ENCODE results near the gene SDHB. TPM values are rescaled to one million over a fixed set of nuclear protein-coding genes. Genes with fewer than 3 reads are reported as not detected.

Gene SDHB
- total RNA-seq, 4 donors from 2014 or later = 77.6 to 154 (median 86.2) TPM

DNA sequence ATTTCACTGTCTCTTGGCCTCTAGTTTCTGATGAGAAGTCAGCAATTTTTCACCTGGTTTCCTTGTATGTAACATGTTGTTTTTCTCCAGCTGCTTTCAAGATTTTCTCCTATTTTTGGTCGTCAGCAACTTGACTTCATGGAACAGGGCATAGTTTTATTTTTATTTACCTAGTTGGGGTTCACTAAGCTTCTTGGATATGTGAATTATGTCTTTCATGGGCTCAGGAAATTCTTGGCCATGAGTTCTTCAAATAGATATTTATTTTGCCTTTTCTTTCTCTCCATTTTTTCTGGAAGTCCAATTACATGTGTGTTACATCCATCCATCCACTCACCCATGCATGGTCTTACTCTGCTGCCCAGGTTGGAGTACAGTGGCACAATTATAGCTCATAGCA, 13.7 kb downstream of the SDHB start:
- intact Hi-C loops (cut with DNase I; ENCODE audit: low total_unique reads) = no loop called here
- H3K4me3 ChIP-seq (ENCODE audit: low read depth, poor library complexity, severe bottlenecking) = no peak overlapping the region
- TF ChIP-seq, protein P1, sequence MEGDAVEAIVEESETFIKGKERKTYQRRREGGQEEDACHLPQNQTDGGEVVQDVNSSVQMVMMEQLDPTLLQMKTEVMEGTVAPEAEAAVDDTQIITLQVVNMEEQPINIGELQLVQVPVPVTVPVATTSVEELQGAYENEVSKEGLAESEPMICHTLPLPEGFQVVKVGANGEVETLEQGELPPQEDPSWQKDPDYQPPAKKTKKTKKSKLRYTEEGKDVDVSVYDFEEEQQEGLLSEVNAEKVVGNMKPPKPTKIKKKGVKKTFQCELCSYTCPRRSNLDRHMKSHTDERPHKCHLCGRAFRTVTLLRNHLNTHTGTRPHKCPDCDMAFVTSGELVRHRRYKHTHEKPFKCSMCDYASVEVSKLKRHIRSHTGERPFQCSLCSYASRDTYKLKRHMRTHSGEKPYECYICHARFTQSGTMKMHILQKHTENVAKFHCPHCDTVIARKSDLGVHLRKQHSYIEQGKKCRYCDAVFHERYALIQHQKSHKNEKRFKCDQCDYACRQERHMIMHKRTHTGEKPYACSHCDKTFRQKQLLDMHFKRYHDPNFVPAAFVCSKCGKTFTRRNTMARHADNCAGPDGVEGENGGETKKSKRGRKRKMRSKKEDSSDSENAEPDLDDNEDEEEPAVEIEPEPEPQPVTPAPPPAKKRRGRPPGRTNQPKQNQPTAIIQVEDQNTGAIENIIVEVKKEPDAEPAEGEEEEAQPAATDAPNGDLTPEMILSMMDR (IDR thresholded peaks at IDR 0.05) = no peak
- TF ChIP-seq POLR2A (IDR thresholded peaks at IDR 0.05) = no peak
- DNase-seq (ENCODE audit: low spot score in 2 of 2) = no peak
- 77 to 87% methylated on average over 1 of the region's 1 CpG for WGBS, 2 donors

DNA sequence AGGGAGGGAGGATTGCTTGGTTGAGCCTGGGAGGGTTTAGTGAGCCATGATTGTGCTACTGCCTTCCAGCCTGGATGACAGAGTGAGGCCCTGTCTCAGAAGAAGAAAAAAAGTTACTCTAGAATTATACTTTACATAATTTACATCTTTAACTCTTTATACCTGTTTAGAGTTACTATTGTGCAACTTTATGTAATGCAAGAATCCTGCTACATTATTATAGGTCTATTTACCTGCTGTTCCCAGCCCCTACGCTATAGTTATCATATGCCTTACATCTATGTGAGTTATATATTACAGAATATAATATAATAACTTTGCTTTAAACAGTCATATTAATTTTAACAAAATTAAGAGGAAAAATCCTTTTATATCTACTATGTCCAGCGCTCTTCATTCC, 14.3 kb downstream of the SDHB start:
- intact Hi-C loops (cut with DNase I; ENCODE audit: low total_unique reads) = no loop called here
- H3K4me3 ChIP-seq (ENCODE audit: low read depth, poor library complexity, severe bottlenecking) = no peak overlapping the region
- no peak for DNase-seq (ENCODE audit: low spot score in 2 of 2)
- 98 to 99% methylated on average over 2 of the region's 2 CpGs for WGBS, 2 donors
- TF ChIP-seq POLR2A (IDR thresholded peaks at IDR 0.05) = no peak
- TF ChIP-seq, protein P1 (IDR thresholded peaks at IDR 0.05) = no peak

DNA sequence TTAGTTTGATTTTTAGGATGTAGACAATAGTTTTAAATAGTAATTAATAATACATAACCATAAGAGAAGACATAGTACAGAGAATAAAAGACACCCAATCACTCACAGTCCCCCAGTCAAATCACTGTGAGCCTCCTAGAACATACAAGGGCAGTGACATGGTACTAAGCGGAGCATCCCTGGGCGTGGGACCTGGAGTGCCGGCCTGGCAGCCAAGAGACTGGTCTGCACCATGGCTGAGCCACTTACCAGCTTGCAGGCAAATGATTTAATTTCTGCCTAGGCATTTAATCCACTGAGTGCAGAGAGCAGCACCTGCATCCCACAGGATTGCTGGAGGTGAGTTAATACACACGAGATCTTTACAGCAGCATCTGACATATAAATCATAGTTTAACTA, 20.4 kb downstream of the SDHB start:
- intact Hi-C loops (cut with DNase I; ENCODE audit: low total_unique reads) = no loop called here
- 80 to 87% methylated on average over 4 of the region's 4 CpGs for WGBS, 2 donors
- H3K4me3 ChIP-seq (ENCODE audit: low read depth, poor library complexity, severe bottlenecking) = no peak overlapping the region
- TF ChIP-seq, protein P1 (IDR thresholded peaks at IDR 0.05) = no peak
- no peak for TF ChIP-seq POLR2A (IDR thresholded peaks at IDR 0.05)
- DNase-seq (ENCODE audit: low spot score in 2 of 2) = no peak

DNA sequence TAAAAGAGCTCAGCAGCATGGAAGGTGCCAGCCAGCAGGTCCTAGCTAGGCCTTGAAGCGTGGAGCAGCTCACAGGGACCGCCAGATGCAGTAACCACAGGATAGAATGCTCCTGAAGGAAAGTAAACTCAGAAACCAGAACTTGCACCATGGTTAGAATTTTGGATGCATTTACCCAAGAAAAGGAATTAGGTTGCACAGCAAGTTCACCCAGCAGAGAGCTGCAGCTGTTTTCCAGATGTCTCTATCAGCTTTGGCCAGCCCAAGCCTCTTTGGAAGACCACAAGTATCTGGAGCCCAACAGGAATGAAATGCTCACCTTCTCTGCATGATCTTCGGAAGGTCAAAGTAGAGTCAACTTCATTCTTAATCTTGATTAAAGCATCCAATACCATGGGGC, 21.1 kb downstream of the SDHB start:
- WGBS, 2 donors = 68 to 77% methylated on average over 3 of the region's 3 CpGs
- no peak for DNase-seq (ENCODE audit: low spot score in 2 of 2)
- no peak overlapping the region for H3K4me3 ChIP-seq (ENCODE audit: low read depth, poor library complexity, severe bottlenecking)
- TF ChIP-seq, protein P1 (IDR thresholded peaks at IDR 0.05) = no peak
- intact Hi-C loops (cut with DNase I; ENCODE audit: low total_unique reads) = no loop called here

DNA sequence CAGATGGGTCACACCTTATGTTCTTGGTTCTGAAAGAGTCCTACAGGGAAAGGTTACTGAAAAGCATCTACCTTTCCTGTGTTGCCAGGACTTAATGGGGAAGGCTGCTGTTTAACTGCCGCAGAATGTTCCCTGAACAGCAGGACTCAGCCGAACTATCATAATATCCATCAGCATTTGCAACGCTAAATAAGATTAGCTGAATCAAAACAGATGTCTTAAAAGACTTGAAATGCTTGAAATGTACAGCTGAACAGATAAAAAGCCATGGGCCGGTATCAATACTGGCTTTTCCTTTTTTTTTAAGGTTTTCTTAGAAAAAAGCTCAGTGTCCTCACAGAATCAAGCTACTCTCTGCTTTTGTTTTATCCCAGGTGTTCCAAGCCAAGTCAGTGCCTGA, 22.4 kb downstream of the SDHB start:
- intact Hi-C loops (cut with DNase I; ENCODE audit: low total_unique reads) = no loop called here
- TF ChIP-seq, protein P1 (IDR thresholded peaks at IDR 0.05) = no peak
- no peak for TF ChIP-seq POLR2A (IDR thresholded peaks at IDR 0.05)
- DNase-seq (ENCODE audit: low spot score in 2 of 2) = no peak
- WGBS, 2 donors = 90 to 93% methylated on average over 4 of the region's 4 CpGs
- H3K4me3 ChIP-seq (ENCODE audit: low read depth, poor library complexity, severe bottlenecking) = no peak overlapping the region

DNA sequence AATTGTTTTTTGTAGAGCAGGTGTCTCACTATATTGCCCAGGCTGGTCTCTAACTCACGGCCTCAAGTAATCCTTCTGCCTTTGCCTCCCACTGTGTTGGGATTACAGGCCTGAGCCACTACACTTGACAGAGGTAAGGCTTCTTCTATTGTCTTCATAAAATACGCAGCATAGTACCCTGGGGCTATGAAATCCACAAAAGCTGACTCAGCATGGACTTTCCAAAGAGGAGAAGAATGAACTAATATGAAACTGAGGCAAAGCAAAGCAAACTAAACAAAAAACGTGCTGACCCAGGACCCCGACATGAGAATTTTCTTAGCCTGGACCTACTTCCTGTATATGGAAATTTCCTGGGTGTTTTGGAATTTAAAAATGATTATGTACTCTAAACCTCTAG, 23.6 kb downstream of the SDHB start:
- intact Hi-C loops (cut with DNase I; ENCODE audit: low total_unique reads) = no loop called here
- 77 to 81% methylated on average over 4 of the region's 4 CpGs for WGBS, 2 donors
- TF ChIP-seq POLR2A (IDR thresholded peaks at IDR 0.05) = no peak
- H3K4me3 ChIP-seq (ENCODE audit: low read depth, poor library complexity, severe bottlenecking) = no peak overlapping the region
- no peak for DNase-seq (ENCODE audit: low spot score in 2 of 2)
